BJ (cell line): ENCODE measurements around the gene PRKAG2. TPM values are rescaled to one million over a fixed set of nuclear protein-coding genes. Genes with fewer than 3 reads are reported as not detected.

ENCODE experiments used
- CTCF ChIA-PET: fragments of 350-600 bp; formaldehyde crosslinking; extraction: SDS; loops from one replicate; lab custom pipeline; 2021; ENCODE audit warnings: antibody characterized with exemption, inconsistent platforms; lab: Yijun Ruan, JAX
- POLR2A ChIA-PET: fragments of 300-600 bp; sonication (Branson Sonifier 250); formaldehyde crosslinking; extraction: SDS; loops from one replicate; lab custom pipeline; 2021; ENCODE audit warnings: antibody characterized with exemption; lab: Charles Lee
- DNase-seq: peaks from one replicate; pipeline ENCODE4 v3.0.0-alpha.2; 2011; ENCODE audit warnings: low read depth
- H3K27me3 ChIP-seq: 2 replicates; pipeline ENCODE4 v1.6.0; 2011; ENCODE audit warnings: low read length; ENCODE audit not compliant: control insufficient read depth, insufficient read depth
- H3K36me3 ChIP-seq: 2 replicates; pipeline ENCODE4 v1.5.1; 2011; ENCODE audit warnings: low read length; ENCODE audit not compliant: control insufficient read depth, insufficient read depth
- H3K4me3 ChIP-seq: 2 replicates; pipeline ENCODE4 v1.5.1; 2011; ENCODE audit warnings: low read depth, mild to moderate bottlenecking, control low read depth, low read length
- polyA plus RNA-seq: library from polyadenylated mRNA; depleted of rRNA; stranded (reverse); fragments of >200 nt; gene quantifications from 2 replicates; pipeline ENCODE4 v1.2.3, GENCODE V29; 2011
- TF ChIP-seq, protein P1 (sequence below): IDR thresholded peaks from 2 replicates; pipeline ENCODE4 v1.5.1; 2011; ENCODE audit warnings: low read depth, mild to moderate bottlenecking, control low read depth, inconsistent platforms, low read length, moderate library complexity; ENCODE audit not compliant: insufficient read depth

The PRKAG2 gene
- polyA plus RNA-seq, 1 experiment = 11.3 TPM

DNA sequence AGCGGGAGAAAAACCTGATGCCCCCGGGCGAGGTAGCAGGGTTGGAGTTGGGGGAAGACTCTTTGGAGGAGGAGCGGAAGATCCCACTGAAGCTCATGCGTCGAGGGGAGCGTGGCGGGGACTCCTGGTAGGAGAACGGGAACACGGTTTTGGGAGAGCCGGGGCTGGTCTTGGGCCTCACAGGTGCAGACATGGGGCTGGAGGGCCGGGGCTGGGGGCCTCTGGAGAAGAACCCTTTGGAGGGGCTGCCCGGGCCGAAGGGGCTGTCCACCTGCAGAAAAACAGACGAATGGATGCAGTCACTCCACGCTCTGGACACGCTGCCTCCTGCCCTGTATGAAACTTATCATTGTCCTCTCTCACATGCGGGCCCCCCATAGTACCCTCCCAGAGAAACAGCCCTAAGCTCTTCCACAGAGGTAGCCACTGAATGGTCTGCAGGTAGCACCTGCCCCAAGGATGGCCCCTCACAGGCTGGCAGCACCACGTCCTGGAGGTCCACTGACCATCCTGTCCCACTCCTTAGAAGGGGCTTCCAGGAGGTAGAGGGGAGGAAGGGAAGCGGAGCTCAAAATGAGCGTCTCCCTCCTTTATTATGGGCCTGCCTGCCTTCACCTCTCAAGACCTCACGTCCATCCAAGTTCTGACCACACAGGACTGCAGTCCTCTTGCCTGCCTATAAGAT lies 95.6 kb downstream of the PRKAG2 start:
- CTCF ChIA-PET = interaction anchor here (0.7 to 3.1 kb wide), 10 partner anchors 11 to 897 kb away, joined by 3 to 44 read pairs (median 4); no protein-coding TSS in a partner anchor
- TF ChIP-seq, protein P1, sequence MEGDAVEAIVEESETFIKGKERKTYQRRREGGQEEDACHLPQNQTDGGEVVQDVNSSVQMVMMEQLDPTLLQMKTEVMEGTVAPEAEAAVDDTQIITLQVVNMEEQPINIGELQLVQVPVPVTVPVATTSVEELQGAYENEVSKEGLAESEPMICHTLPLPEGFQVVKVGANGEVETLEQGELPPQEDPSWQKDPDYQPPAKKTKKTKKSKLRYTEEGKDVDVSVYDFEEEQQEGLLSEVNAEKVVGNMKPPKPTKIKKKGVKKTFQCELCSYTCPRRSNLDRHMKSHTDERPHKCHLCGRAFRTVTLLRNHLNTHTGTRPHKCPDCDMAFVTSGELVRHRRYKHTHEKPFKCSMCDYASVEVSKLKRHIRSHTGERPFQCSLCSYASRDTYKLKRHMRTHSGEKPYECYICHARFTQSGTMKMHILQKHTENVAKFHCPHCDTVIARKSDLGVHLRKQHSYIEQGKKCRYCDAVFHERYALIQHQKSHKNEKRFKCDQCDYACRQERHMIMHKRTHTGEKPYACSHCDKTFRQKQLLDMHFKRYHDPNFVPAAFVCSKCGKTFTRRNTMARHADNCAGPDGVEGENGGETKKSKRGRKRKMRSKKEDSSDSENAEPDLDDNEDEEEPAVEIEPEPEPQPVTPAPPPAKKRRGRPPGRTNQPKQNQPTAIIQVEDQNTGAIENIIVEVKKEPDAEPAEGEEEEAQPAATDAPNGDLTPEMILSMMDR = no peak
- POLR2A ChIA-PET = no interaction called here

DNA sequence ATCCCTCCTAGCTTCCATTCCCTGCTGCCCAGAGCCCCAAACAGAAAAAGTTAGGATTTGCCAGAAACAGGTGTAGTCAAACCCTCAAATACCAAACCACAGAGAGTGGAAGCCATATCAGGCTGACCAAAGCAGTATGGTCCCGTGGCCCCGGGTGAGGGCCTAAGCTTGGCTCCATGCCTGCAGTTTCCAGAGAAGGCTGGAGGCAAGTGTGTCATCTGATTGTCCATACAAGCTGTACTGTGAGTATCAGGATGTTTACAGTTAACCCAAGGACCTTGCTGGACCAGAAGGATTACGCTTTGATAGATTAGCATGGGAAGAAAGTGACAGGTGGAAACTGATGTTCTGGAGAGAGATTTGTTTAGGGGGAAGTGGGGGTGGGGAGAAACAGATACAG lies 96.3 kb downstream of the PRKAG2 start:
- Histone ChIP-seq H3K36me3 (no peaks in the 10 kb centered on the region), H3K4me3 (no peak overlapping the region), H3K27me3 (peaks cover 14% of the 10 kb centered on the region)
- DNase-seq = no peak
- POLR2A ChIA-PET = no interaction called here
- CTCF ChIA-PET = interaction anchor here (0.6 kb wide), 1 partner anchor 417 kb away, joined by 3 read pairs; no protein-coding TSS in a partner anchor
- TF ChIP-seq, protein P1 = no peak

More for the DNA sequence above, 95.6 kb downstream of the PRKAG2 start:
- Histone ChIP-seq H3K36me3 (no peaks in the 10 kb centered on the region), H3K4me3 (no peak overlapping the region), H3K27me3 (peaks cover 14% of the 10 kb centered on the region)
- DNase-seq = no peak

DNA sequence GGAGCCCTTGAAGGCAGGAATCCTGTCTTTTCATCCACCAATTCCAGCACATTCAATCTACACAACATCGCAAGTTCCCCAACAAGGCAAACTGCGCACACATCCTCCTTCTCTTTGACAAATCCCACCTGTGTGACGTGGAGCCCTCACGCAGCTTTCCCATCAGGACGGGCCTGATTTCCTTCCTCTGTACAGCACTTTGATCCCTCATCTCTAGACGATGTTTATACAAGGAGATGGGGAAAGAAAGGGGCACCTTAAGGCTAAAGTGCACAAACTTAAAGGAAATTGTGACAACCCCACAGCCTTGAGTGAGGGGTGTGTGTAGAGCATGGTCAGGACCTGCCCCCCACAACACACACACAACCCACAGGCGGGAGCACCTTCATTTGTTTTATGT lies 97.2 kb downstream of the PRKAG2 start:
- Histone ChIP-seq H3K36me3 (no peaks in the 10 kb centered on the region), H3K27me3 (peaks cover 16% of the 10 kb centered on the region), H3K4me3 (no peak overlapping the region)
- ChIA-PET POLR2A (no interaction called here), CTCF (interaction anchor here (0.7 to 1.2 kb wide), 2 partner anchors 34 to 319 kb away, joined by 3 read pairs; no protein-coding TSS in a partner anchor)
- DNase-seq = no peak
- TF ChIP-seq, protein P1 = no peak

DNA sequence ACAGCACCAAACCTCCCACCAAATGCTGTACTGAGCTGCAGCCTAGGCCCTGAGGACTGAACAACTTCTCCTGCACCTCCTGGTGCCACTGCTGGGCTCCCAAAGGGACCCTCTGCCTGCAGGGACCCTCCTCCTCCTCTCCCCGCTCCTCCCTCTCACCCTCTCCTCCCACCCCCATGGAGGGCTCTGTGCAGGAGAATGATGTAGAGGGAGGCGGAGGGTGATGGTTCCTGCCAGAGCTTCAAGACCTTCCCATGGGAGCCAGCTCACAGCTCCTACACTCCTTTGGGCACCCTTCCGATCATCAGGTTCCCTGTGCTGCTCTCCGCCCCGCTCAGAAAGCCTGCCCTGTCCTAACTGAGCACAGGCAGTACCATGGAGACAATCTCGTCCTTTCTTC lies 97.7 kb downstream of the PRKAG2 start:
- DNase-seq = no peak
- H3K4me3 ChIP-seq = no peak overlapping the region
- peaks cover 16% of the 10 kb centered on the region for H3K27me3 ChIP-seq
- ChIA-PET CTCF (interaction anchor here (0.6 to 1.2 kb wide), 4 partner anchors 34 to 318 kb away, joined by 3 read pairs; no protein-coding TSS in a partner anchor), POLR2A (no interaction called here)
- TF ChIP-seq, protein P1 = no peak
- no peaks in the 10 kb centered on the region for H3K36me3 ChIP-seq

DNA sequence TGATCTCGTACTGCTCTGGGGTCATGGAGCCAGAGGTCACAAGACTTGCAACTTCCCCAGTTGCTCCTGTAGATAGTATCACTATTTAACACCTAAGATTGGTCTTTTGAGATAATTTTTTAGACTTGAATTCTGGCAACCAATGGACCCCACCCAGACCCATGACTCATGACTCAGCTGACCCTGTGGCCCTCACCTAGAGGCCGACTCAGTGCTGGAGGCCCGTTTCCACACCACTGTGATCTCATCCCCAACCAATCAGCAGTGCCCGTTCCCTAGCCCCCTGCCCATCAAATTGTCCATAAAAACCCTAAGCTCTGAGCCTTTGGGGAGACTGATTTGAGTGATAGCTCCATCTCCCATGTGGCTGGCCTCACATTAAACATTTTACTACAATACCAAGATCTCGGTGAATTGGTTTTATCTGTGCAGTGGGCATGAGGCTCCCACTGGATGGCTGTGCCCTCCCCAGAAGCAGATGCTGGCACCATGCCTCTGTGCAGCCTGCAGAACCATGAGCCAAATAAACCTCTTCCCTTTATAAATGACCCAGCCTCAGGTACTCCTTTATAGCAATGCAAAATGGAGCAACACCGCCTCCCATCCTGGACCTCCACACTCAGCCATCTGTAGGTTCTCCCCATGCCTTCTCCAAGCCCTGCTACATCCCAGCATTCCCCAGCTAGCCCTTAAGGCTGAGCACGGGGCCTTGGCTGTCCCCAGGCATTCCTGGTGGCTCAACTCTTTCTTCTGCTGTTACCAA lies 98.8 kb downstream of the PRKAG2 start:
- DNase-seq = no peak
- ChIA-PET CTCF (interaction anchor here (0.9 to 1.4 kb wide), 2 partner anchors 209 to 929 kb away, joined by 3 read pairs; no protein-coding TSS in a partner anchor), POLR2A (no interaction called here)
- Histone ChIP-seq H3K36me3 (no peaks in the 10 kb centered on the region), H3K27me3 (peaks cover 21% of the 10 kb centered on the region), H3K4me3 (no peak overlapping the region)
- TF ChIP-seq, protein P1 = no peak
